Sigmoid colon (tissue), 7 donors: ENCODE measurements around the gene POU3F3. TPM values are rescaled to one million over a fixed set of nuclear protein-coding genes. Genes with fewer than 3 reads are reported as not detected.

Experiments used
- DNase-seq: peaks from one replicate; pipeline ENCODE4 v3.0.0-alpha.2; 2019
- H3K27ac ChIP-seq, 4 donors: fragments of 200-600 bp; sonication (generic); one replicate each; pipeline ENCODE4 v1.5.1; 2016 to 2019; ENCODE audit warnings: mild to moderate bottlenecking in 1 of 4
- H3K27me3 ChIP-seq, 3 donors: fragments of 200-600 bp; sonication (generic); one replicate each; pipeline ENCODE4 v1.5.1; 2019; ENCODE audit warnings: mild to moderate bottlenecking in 1 of 3
- H3K36me3 ChIP-seq, 4 donors: fragments of 200-600 bp; sonication (generic); one replicate each; pipeline ENCODE4 v1.5.1; 2016 to 2019
- H3K4me1 ChIP-seq, 4 donors: fragments of 200-600 bp; sonication (generic); one replicate each; pipeline ENCODE4 v1.5.1; 2017 to 2019
- H3K4me3 ChIP-seq, 4 donors: fragments of 200-600 bp; sonication (generic); one replicate each; pipeline ENCODE4 v1.5.1; 2017 to 2019; ENCODE audit warnings: mild to moderate bottlenecking in 2 of 4, moderate library complexity in 1 of 4
- H3K9me3 ChIP-seq, 4 donors: fragments of 200-600 bp in 3 of 4; sonication (generic) in 3 of 4; one replicate each; pipeline versions ENCODE4 v1.5.1 to v1.6.1; 2013 to 2019
- EP300 ChIP-seq, 4 donors: sonication (generic); formaldehyde crosslinking; IDR thresholded peaks; one replicate each; pipeline ENCODE4 v1.6.1; 2017; ENCODE audit warnings: antibody characterized with exemption in 4 of 4
- POLR2A ChIP-seq, 2 donors: fragments of 450-650 bp; IDR thresholded peaks; one replicate each; pipeline ENCODE4 v1.6.1; 2016; ENCODE audit warnings: antibody characterized with exemption in 2 of 2, mild to moderate bottlenecking in 2 of 2, moderate library complexity in 2 of 2
- POLR2AphosphoS5 ChIP-seq, 4 donors: sonication (generic); formaldehyde crosslinking; IDR thresholded peaks; one replicate each; pipeline ENCODE4 v1.6.1; 2017; ENCODE audit warnings: antibody characterized with exemption in 4 of 4
- WGBS, 2 donors: extraction: QIAGEN DNeasy Blood & Tissue Kit; methylation state at CpG; one replicate each; pipeline ENCODE4 v1.1.7; 2013; 5-methylcytosine and 5-hydroxymethylcytosine counted together
- intact Hi-C: fragments of 100-400 bp; cut with DNase I; formaldehyde crosslinking; loops from one replicate; pipeline ENCODE4 v1.15.1; 2023
- polyA plus RNA-seq, 3 donors: library from polyadenylated mRNA; stranded (reverse); fragments of 200-250 nt; gene quantifications; one replicate each; pipeline ENCODE4 v1.2.3, GENCODE V29; 2013
- total RNA-seq, 4 donors: library from RNA; depleted of rRNA; stranded (reverse); fragments of >200 nt; gene quantifications; one replicate each; pipeline ENCODE4 v1.1.0, GENCODE V29; 2016
- TF ChIP-seq, protein P1 (sequence below), 4 experiments: fragments of 450-650 bp in 3 of 4; fragments of 200-600 bp in 1 of 4; IDR thresholded peaks; one replicate each; pipeline ENCODE4 v1.5.1; 2016 to 2019; ENCODE audit warnings: antibody characterized with exemption in 4 of 4, mild to moderate bottlenecking in 3 of 4, moderate library complexity in 2 of 4
- donor health status: healthy with polysubstance abuse.
- donor health status: Bipolar disorder and iron deficiency.
- donor health status: healthy.

Gene POU3F3
- total and polyA plus RNA-seq, 7 donors, result 0.36 to 1.4 (median 0.66) TPM; not detected in 2

- DNase-seq, result no peak
- Histone ChIP-seq H3K36me3 (no peaks in the 10 kb centered on the region), H3K9me3 (no peaks in the 10 kb centered on the region), H3K4me1 (no peaks in the 10 kb centered on the region), H3K4me3 (no peak overlapping the region), H3K27me3 (peaks cover 0 to 3% (median 0%) of the 10 kb centered on the region in 3 donors), H3K27ac (no peak overlapping the region)
- TF ChIP-seq EP300 (IDR thresholded peaks at IDR 0.05), result no peak
- TF ChIP-seq, protein P1, sequence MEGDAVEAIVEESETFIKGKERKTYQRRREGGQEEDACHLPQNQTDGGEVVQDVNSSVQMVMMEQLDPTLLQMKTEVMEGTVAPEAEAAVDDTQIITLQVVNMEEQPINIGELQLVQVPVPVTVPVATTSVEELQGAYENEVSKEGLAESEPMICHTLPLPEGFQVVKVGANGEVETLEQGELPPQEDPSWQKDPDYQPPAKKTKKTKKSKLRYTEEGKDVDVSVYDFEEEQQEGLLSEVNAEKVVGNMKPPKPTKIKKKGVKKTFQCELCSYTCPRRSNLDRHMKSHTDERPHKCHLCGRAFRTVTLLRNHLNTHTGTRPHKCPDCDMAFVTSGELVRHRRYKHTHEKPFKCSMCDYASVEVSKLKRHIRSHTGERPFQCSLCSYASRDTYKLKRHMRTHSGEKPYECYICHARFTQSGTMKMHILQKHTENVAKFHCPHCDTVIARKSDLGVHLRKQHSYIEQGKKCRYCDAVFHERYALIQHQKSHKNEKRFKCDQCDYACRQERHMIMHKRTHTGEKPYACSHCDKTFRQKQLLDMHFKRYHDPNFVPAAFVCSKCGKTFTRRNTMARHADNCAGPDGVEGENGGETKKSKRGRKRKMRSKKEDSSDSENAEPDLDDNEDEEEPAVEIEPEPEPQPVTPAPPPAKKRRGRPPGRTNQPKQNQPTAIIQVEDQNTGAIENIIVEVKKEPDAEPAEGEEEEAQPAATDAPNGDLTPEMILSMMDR (IDR thresholded peaks at IDR 0.05), result no peak
- TF ChIP-seq POLR2AphosphoS5 (IDR thresholded peaks at IDR 0.05), result no peak
- no peak for TF ChIP-seq POLR2A (IDR thresholded peaks at IDR 0.05)
- intact Hi-C loops, result no loop called here
- WGBS, 2 donors, result 46 to 81% methylated on average over 6 of the region's 6 CpGs
These were observed 35.7 kb upstream of the POU3F3 start for GRCh38 chr2:104818264-104818663.

- Histone ChIP-seq H3K4me3 (no peak overlapping the region), H3K36me3 (no peaks in the 10 kb centered on the region), H3K27me3 (peaks cover 0 to 3% (median 0%) of the 10 kb centered on the region in 3 donors), H3K27ac (no peak overlapping the region), H3K9me3 (no peaks in the 10 kb centered on the region), H3K4me1 (no peaks in the 10 kb centered on the region)
- DNase-seq, result no peak
- WGBS, 2 donors, result 60 to 80% methylated on average over 3 of the region's 3 CpGs
- TF ChIP-seq POLR2A (IDR thresholded peaks at IDR 0.05), result no peak
- TF ChIP-seq, protein P1 (IDR thresholded peaks at IDR 0.05), result no peak
- intact Hi-C loops, result no loop called here
These were observed 33.8 kb upstream of the POU3F3 start for GRCh38 chr2:104820126-104820525.

DNA sequence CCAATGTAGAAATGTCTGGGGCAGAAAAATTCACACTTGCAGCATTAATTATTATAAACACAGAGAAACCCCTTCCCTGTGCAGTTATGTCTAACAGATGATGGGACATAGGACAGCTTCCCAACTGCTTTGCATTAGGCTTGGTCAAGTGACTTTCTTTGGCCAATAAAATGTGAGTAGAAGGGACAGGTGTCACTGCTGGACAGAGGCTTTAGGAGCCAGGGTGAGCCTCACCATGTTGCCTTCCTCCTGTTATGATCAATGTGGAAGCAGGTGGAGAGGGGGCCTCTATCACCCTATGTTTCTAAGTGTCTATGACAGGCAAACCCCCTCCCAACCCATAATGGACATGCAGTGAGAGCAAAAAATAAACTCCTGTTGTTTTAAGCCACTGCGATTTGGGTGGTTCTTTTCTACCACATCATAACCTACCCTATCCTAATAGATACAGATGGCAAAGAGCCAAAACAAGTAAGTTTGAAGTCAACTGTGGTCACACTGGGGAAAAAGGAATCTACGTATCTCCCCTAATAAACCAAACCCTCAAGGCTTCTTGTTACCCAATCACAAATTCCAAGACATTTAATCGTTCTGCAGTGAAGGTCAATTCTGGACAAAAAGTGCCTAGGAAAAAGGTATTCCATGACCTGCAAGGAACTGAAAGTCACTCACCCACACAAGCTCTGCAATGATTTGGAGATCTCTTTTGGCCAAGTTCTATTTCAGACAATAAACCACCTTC is 28.6 kb upstream of the POU3F3 start:
- no peak overlapping the region for H3K27ac ChIP-seq
- no peaks in the 10 kb centered on the region for H3K4me1 ChIP-seq
- 60 to 71% methylated on average over 3 of the region's 3 CpGs for WGBS, 2 donors
- intact Hi-C loops, result no loop called here
- H3K4me3 ChIP-seq, result no peak overlapping the region
- TF ChIP-seq, protein P1 (IDR thresholded peaks at IDR 0.05), result no peak
- TF ChIP-seq POLR2A (IDR thresholded peaks at IDR 0.05), result no peak
- TF ChIP-seq EP300 (IDR thresholded peaks at IDR 0.05), result no peak
- TF ChIP-seq POLR2AphosphoS5 (IDR thresholded peaks at IDR 0.05), result no peak
- no peaks in the 10 kb centered on the region for H3K9me3 ChIP-seq
- no peaks in the 10 kb centered on the region for H3K36me3 ChIP-seq
- no peak for DNase-seq
- H3K27me3 ChIP-seq, result peaks cover 0 to 8% (median 0%) of the 10 kb centered on the region in 3 donors

GRCh38 chr2:104826016-104826415 is 27.9 kb upstream of the POU3F3 start:
- no peak overlapping the region for H3K27ac ChIP-seq
- peaks cover 0 to 8% (median 0%) of the 10 kb centered on the region in 3 donors for H3K27me3 ChIP-seq
- TF ChIP-seq, protein P1 (IDR thresholded peaks at IDR 0.05), result no peak
- TF ChIP-seq POLR2AphosphoS5 (IDR thresholded peaks at IDR 0.05), result no peak
- TF ChIP-seq POLR2A (IDR thresholded peaks at IDR 0.05), result no peak
- no peak for TF ChIP-seq EP300 (IDR thresholded peaks at IDR 0.05)
- intact Hi-C loops, result no loop called here
- H3K4me3 ChIP-seq, result no peak overlapping the region
- H3K9me3 ChIP-seq, result no peaks in the 10 kb centered on the region
- no peaks in the 10 kb centered on the region for H3K4me1 ChIP-seq
- WGBS, 2 donors, result 58 to 83% methylated on average over 2 of the region's 2 CpGs
- no peak for DNase-seq
- no peaks in the 10 kb centered on the region for H3K36me3 ChIP-seq

DNA sequence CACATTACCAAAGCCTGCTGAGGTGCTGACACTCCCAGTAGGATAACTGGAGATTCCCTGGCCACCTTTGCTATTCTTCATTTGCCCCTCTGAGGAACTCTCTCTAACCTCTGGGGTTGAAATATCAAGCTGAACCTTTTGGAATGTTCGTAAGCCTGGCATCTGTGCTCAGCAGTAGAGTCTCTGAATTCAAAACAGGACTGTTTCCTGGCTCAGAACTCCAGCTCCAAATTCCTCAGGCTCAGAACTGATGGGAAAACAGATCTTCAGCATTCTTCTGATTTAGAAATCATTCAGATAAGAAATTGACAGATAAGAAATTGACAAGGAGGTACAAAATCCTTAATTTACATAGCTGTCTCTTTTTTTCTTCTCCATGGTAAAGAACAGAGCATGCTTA is 22.2 kb upstream of the POU3F3 start:
- 73 to 74% methylated on average over 1 of the region's 1 CpG for WGBS, 2 donors
- H3K4me3 ChIP-seq, result no peak overlapping the region

More for the DNA sequence above, 22.2 kb upstream of the POU3F3 start:
- TF ChIP-seq EP300 (IDR thresholded peaks at IDR 0.05) (no peak), POLR2AphosphoS5 (IDR thresholded peaks at IDR 0.05) (no peak), POLR2A (IDR thresholded peaks at IDR 0.05) (no peak)
- TF ChIP-seq, protein P1 (IDR thresholded peaks at IDR 0.05), result no peak
- H3K27me3 ChIP-seq, result peaks cover 0 to 1% (median 0%) of the 10 kb centered on the region in 3 donors
- no peaks in the 10 kb centered on the region for H3K4me1 ChIP-seq
- no peak overlapping the region for H3K27ac ChIP-seq
- no peaks in the 10 kb centered on the region for H3K9me3 ChIP-seq
- H3K36me3 ChIP-seq, result no peaks in the 10 kb centered on the region
- intact Hi-C loops, result no loop called here
- no peak for DNase-seq
